Fibroblast of pulmonary artery (primary cell): ENCODE results near the gene KCTD1.

Experiments used
- DNase-seq: peaks from one replicate; pipeline ENCODE4 v3.0.0-alpha.2; 2010; ENCODE audit warnings: low read depth
- H3K4me3 ChIP-seq: replicated peaks from 2 replicates; pipeline ENCODE4 v1.5.1; 2011; ENCODE audit warnings: low read depth, mild to moderate bottlenecking, control low read depth, low read length, moderate library complexity
- TF ChIP-seq, protein P1 (sequence below): IDR thresholded peaks from 2 replicates; pipeline ENCODE4 v1.5.1; 2011; ENCODE audit warnings: mild to moderate bottlenecking, control low read depth, low read length, inconsistent platforms; ENCODE audit errors: missing control alignments

KCTD1 gene

DNA sequence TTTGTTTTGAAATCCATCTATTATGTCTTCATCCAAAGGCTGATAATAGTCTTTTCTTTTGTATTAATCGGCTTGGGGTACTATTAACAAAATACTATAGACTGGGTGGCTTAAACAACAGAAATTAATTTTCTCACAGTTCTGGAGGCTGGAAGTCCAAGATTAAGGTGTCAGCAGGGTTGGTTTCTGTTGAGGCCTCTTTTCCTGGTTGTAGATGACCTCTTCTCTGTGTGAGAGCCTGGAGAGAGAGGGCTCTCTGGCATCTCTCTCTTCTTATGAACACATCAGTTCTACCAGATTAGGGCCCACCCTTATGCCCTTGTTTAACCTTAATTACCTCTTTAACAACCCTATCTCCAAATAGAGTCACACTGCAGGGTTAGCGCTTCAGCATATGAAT, 14.2 kb upstream of the KCTD1 start:
- TF ChIP-seq, protein P1, sequence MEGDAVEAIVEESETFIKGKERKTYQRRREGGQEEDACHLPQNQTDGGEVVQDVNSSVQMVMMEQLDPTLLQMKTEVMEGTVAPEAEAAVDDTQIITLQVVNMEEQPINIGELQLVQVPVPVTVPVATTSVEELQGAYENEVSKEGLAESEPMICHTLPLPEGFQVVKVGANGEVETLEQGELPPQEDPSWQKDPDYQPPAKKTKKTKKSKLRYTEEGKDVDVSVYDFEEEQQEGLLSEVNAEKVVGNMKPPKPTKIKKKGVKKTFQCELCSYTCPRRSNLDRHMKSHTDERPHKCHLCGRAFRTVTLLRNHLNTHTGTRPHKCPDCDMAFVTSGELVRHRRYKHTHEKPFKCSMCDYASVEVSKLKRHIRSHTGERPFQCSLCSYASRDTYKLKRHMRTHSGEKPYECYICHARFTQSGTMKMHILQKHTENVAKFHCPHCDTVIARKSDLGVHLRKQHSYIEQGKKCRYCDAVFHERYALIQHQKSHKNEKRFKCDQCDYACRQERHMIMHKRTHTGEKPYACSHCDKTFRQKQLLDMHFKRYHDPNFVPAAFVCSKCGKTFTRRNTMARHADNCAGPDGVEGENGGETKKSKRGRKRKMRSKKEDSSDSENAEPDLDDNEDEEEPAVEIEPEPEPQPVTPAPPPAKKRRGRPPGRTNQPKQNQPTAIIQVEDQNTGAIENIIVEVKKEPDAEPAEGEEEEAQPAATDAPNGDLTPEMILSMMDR = no peak
- no peak overlapping the region for H3K4me3 ChIP-seq
- DNase-seq = no peak

DNA sequence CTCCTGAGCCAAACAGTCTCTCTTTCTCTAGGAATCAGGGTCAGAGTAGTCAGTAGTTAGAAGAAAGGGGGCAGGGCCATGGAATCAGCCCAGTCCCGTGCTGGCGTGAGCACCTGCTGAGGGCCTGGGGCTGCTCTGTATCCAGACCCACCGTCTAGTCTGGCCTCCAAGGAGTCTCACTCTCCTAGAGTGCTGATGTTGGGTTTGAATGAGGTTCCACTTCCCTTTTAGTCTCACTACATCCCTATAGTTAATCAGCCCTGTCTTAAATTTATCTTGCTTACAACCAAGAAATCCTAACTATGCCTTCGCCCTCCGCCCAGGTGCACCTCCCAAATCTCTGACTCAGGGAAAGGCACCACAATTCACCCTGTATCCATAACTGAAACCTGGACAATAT, 13.4 kb upstream of the KCTD1 start:
- TF ChIP-seq, protein P1 = no peak
- H3K4me3 ChIP-seq = no peak overlapping the region
- DNase-seq = no peak

DNA sequence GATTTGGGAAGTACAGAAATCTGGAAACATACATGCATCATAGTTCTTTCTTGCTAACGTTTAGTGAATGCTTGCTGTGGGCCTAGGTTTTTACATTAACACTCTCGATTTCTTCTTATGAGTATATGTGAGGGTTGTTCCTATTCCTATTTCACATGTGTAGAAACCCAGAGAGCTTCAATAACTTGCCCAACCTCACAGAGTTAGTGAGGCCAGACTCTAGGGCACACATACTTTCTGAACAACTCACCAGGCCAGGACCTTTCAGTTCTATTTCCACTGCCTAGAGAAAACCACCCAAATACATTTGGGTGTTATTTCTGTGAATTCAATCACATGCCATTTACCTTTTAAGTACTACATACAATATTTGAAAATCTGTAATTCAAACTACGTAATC, 8.2 kb upstream of the KCTD1 start:
- no peak for DNase-seq
- TF ChIP-seq, protein P1 = no peak
- H3K4me3 ChIP-seq = no peak overlapping the region

DNA sequence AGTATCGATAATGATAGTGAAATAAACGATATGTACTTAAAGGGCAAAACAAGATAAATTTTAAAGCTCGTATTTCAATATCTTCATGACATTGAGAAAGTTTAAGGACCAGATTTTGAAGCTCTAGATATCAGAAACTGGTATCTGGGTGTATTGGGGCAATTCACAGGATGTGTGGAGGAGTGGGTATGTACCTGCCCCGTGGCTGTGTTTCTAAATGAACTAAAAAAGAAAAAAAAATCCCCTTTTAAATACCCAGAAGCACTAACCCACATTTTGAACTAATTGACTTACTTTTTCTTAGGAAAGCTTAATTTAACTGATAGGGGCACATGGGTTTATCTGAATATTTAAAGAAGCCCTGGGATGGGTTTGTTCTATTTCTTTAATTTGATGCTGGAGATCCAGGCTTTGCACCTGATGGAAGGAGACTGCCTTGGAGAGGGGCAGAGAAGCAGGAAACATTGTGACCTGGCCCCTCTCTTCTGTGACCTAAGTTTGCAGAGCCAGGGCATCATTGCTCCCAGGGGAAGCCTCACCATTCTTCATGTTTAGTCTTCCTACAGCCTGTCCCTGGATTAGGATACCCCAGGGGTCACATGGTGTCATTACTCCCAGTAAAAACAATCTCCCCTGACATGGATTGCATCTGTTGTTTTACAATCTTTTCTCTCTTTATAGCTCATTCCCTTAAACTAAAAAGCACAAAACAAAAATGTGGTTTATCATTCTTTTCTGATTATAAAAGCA, 7.6 kb upstream of the KCTD1 start:
- H3K4me3 ChIP-seq = no peak overlapping the region
- TF ChIP-seq, protein P1 = no peak
- no peak for DNase-seq

DNA sequence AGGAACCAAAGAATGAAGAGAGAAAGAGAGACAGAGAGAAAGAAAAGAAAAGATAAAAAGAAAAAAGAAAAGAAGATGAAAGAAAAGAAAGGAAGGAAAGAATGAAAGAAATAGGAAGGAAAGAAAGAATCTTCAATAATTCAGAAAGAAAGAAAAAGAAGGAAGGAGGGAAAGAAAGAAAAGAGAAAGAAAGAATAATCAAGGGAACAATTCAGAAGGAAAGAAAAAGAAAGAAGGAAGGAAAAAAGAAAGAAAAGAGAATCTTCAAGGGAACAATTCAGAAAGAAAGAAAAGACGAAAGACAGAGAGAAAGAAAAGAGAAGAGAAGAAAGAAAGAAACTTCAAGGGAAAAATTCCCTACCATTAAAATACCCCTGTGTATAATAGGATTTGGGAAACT, 5.6 kb upstream of the KCTD1 start:
- TF ChIP-seq, protein P1 = no peak
- no peak for DNase-seq
- no peak overlapping the region for H3K4me3 ChIP-seq

DNA sequence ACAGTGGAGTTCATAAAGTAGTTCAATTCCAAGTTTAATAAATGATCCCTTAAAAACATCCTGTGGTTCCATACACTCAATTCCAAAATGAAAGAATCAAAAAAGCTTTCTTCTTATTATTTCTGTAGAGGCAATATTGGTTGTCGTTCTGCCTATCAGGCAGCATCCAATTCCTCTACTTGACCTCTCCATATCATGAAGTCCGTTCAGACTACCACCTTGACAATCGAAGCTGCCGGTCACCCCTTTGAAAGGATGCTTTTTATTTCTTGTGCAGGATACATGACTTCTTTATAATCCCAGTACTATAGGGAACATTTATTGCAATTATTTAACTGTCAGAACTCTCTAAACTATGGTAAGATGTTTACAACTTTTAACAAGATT, 3.3 kb upstream of the KCTD1 start:
- H3K4me3 ChIP-seq = no peak overlapping the region
- no peak for DNase-seq
- TF ChIP-seq, protein P1 = no peak
